GM23248 (cell line): ENCODE data around the gene PAPPA2. TPM values are rescaled to one million over a fixed set of nuclear protein-coding genes. Genes with fewer than 3 reads are reported as not detected.
"Not testable (repeated sequence)": the region's sequence is repeated elsewhere in the genome, so short reads cannot be mapped to it uniquely, and the experiment has no call there.

Experiments
- DNase-seq: peaks from one replicate; pipeline ENCODE4 v3.0.0-alpha.2; 2015
- H2AFZ ChIP-seq: fragments of 200-600 bp; sonication (generic); 2 replicates; pipeline ENCODE4 v1.6.1; 2016; ENCODE audit warnings: antibody characterized with exemption
- H3F3A ChIP-seq: fragments of 200-600 bp; sonication (generic); 2 replicates; pipeline ENCODE4 v1.6.1; 2016; ENCODE audit warnings: mild to moderate bottlenecking, antibody characterized with exemption, mixed run types; ENCODE audit not compliant: insufficient read depth
- H3K27ac ChIP-seq: fragments of 200-600 bp; sonication (generic); 2 replicates; pipeline ENCODE4 v1.5.1; 2016; ENCODE audit warnings: mild to moderate bottlenecking
- H3K27me3 ChIP-seq: fragments of 200-600 bp; sonication (generic); replicated peaks from 2 replicates; pipeline ENCODE4 v1.6.1; 2016; ENCODE audit warnings: mild to moderate bottlenecking; ENCODE audit not compliant: insufficient read depth
- H3K36me3 ChIP-seq: fragments of 200-600 bp; sonication (generic); 2 replicates; pipeline ENCODE4 v1.6.1; 2016; ENCODE audit warnings: low read depth, mild to moderate bottlenecking
- H3K4me1 ChIP-seq: fragments of 200-600 bp; sonication (generic); 2 replicates; pipeline ENCODE4 v1.6.1; 2016; ENCODE audit warnings: mild to moderate bottlenecking; ENCODE audit not compliant: insufficient read depth
- H3K4me2 ChIP-seq: fragments of 200-600 bp; sonication (generic); one replicate; pipeline ENCODE4 v1.6.1; 2016; ENCODE audit warnings: mild to moderate bottlenecking; ENCODE audit not compliant: unreplicated experiment
- H3K4me3 ChIP-seq: fragments of 200-600 bp; sonication (generic); 2 replicates; pipeline ENCODE4 v1.5.1; 2016; ENCODE audit warnings: mild to moderate bottlenecking
- H3K79me2 ChIP-seq: fragments of 200-600 bp; sonication (generic); 2 replicates; pipeline ENCODE4 v1.6.1; 2016; ENCODE audit warnings: mild to moderate bottlenecking; ENCODE audit not compliant: insufficient read depth
- H3K9ac ChIP-seq: fragments of 200-600 bp; sonication (generic); 2 replicates; pipeline ENCODE4 v1.6.1; 2016; ENCODE audit warnings: mild to moderate bottlenecking
- H3K9me2 ChIP-seq: fragments of 200-600 bp; sonication (generic); 2 replicates; pipeline ENCODE4 v1.6.1; 2016; ENCODE audit warnings: mixed run types, mild to moderate bottlenecking, moderate library complexity; ENCODE audit not compliant: insufficient read depth
- H3K9me3 ChIP-seq: fragments of 200-600 bp; sonication (generic); one replicate; pipeline ENCODE4 v1.6.1; 2017; ENCODE audit warnings: low read depth
- H4K20me1 ChIP-seq: fragments of 200-600 bp; sonication (generic); 2 replicates; pipeline ENCODE4 v1.6.0; 2016; ENCODE audit not compliant: insufficient read depth
- EZH2 ChIP-seq: fragments of 200-600 bp; sonication (generic); IDR thresholded peaks from 2 replicates; pipeline ENCODE4 v1.6.1; 2018; ENCODE audit warnings: antibody characterized with exemption, mild to moderate bottlenecking; ENCODE audit not compliant: insufficient read depth, poor library complexity, severe bottlenecking
- EZH2phosphoT487 ChIP-seq: fragments of 200-600 bp; sonication (generic); IDR thresholded peaks from 2 replicates; pipeline ENCODE4 v1.6.1; 2018; ENCODE audit warnings: antibody characterized with exemption, moderate library complexity, mild to moderate bottlenecking, low read depth; ENCODE audit not compliant: insufficient read depth
- whole genome bisulfite sequencing, 2 experiments: methylation state at CpG; one replicate each; pipeline ENCODE4 v1.1.6; 2015 to 2017; ENCODE audit warnings: low lambda C conversion rate in 2 of 2, low coverage in 1 of 2; ENCODE audit errors: missing lambda C conversion rate in 2 of 2; 5-methylcytosine and 5-hydroxymethylcytosine counted together
- in situ Hi-C: fragments of 300-500 bp; cut with MboI; formaldehyde crosslinking; loops from 2 replicates; pipeline ENCODE4 v1.15.0; 2020
- polyA plus RNA-seq: library from polyadenylated mRNA; unstranded; fragments of >200 nt; fragmentation: Nextera tagmentation; extraction: Ambion mirVana; gene quantifications from 2 replicates; pipeline ENCODE4 v1.2.1, GENCODE V29; 2016
- total RNA-seq: library from RNA; depleted of rRNA; stranded (reverse); fragments of >200 nt; shearing (Covaris generic); gene quantifications from 2 replicates; pipeline ENCODE4 v1.2.3, GENCODE V29; 2014

PAPPA2 gene
- total and polyA plus RNA-seq, 2 experiments from 2014 or later: 3.9 to 8.1 TPM

GRCh38 chr1:176559474-176559873, 96.5 kb downstream of the PAPPA2 start:
- no peaks in the 10 kb centered on the region for H3K9me3 ChIP-seq
- in situ Hi-C loops: loop anchor here (10.0 kb wide), 2 partner anchors 135 to 285 kb away; no protein-coding TSS in a partner anchor
- H3K27ac ChIP-seq: no peak overlapping the region
- H3K4me1 ChIP-seq: peaks cover 15% of the 10 kb centered on the region
- TF ChIP-seq EZH2phosphoT487 (no peak), EZH2 (no peak)
- 0 out of 2 replicates have a peak, but pooled peaks cover 17% of the 10 kb centered on the region for H3F3A ChIP-seq
- no peaks in the 10 kb centered on the region for H3K9me2 ChIP-seq
- WGBS, 2 experiments: 28 to 36% methylated on average over 4 of the region's 4 CpGs
- no peak overlapping the region for H3K4me3 ChIP-seq
- H3K4me2 ChIP-seq: no peak overlapping the region
- H3K79me2 ChIP-seq: no peaks in the 10 kb centered on the region
- no peak overlapping the region for H3K9ac ChIP-seq
- H4K20me1 ChIP-seq: no peaks in the 10 kb centered on the region
- no peaks in the 10 kb centered on the region for H3K36me3 ChIP-seq
- peaks cover 14% of the 10 kb centered on the region for H3K27me3 ChIP-seq
- H2AFZ ChIP-seq: no peak overlapping the region
- no peak for DNase-seq

DNA sequence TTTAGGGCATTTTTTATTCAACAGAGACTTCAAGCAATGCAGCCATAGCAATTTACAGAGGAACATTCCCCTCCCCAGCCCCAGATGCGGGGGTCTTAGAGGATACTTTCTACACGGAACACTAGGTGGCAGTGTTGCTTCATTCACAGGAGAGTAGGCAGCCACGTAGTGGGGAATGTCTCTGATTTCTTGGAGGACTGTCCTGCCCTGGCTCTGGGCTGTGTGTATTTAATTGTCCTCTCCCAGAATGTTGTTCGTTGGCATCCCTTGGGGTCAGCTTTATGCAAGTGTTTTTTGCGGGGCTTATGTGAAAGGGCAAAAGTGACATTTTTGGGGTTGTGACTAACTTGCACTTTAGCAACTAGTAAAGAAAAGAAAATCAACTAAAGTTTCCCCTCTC, 96.9 kb downstream of the PAPPA2 start:
- TF ChIP-seq EZH2: no peak
- TF ChIP-seq EZH2phosphoT487: no peak
- H4K20me1 ChIP-seq: no peaks in the 10 kb centered on the region
- in situ Hi-C loops: loop anchor here (10.0 kb wide), 2 partner anchors 135 to 285 kb away; no protein-coding TSS in a partner anchor
- WGBS, 2 experiments: 0 to 1% methylated on average over 5 of the region's 5 CpGs
- peak overlapping the region; percentile 16; the same call in 1 of the 2 replicates for H3K27ac ChIP-seq
- H2AFZ ChIP-seq: peak overlapping the region; percentile 23; the same call in 1 of the 2 replicates
- H3K4me2 ChIP-seq: peak overlapping the region; percentile 57
- H3K4me1 ChIP-seq: peaks cover 15% of the 10 kb centered on the region
- no peaks in the 10 kb centered on the region for H3K9me2 ChIP-seq
- DNase-seq: peak; percentile 86
- H3K79me2 ChIP-seq: no peaks in the 10 kb centered on the region
- H3F3A ChIP-seq: 0 out of 2 replicates have a peak, but pooled peaks cover 17% of the 10 kb centered on the region
- H3K9ac ChIP-seq: no peak overlapping the region
- peaks cover 10% of the 10 kb centered on the region for H3K27me3 ChIP-seq
- H3K9me3 ChIP-seq: no peaks in the 10 kb centered on the region
- H3K36me3 ChIP-seq: no peaks in the 10 kb centered on the region
- H3K4me3 ChIP-seq: 0 out of 2 replicates have a peak overlapping the region, but pooled peaks have one; percentile 25

GRCh38 chr1:176560681-176561080, 97.7 kb downstream of the PAPPA2 start:
- Histone ChIP-seq H3K79me2 (no peaks in the 10 kb centered on the region), H3K36me3 (no peaks in the 10 kb centered on the region), H2AFZ (no peak overlapping the region), H3K27me3 (peaks cover 2% of the 10 kb centered on the region), H3K4me1 (peaks cover 22% of the 10 kb centered on the region), H3K4me2 (peak overlapping the region; percentile 57), H3K9me2 (no peaks in the 10 kb centered on the region), H4K20me1 (no peaks in the 10 kb centered on the region), H3K9ac (no peak overlapping the region), H3K4me3 (no peak overlapping the region), H3F3A (0 out of 2 replicates have a peak, but pooled peaks cover 17% of the 10 kb centered on the region), H3K9me3 (no peaks in the 10 kb centered on the region), H3K27ac (peak overlapping the region; percentile 16; the same call in 1 of the 2 replicates)
- 28% methylated on average over 4 of the region's 4 CpGs for WGBS, 2 experiments
- in situ Hi-C loops: no loop called here
- DNase-seq: peak; percentile 89
- TF ChIP-seq EZH2 (no peak), EZH2phosphoT487 (no peak)

- H3K27ac ChIP-seq, DNase-seq, H3K9ac ChIP-seq, H2AFZ ChIP-seq, H3K4me2 ChIP-seq, H4K20me1 ChIP-seq, H3K9me2 ChIP-seq, H3K9me3 ChIP-seq, H3K27me3 ChIP-seq, H3K36me3 ChIP-seq, H3K4me3 ChIP-seq, H3K79me2 ChIP-seq, in situ Hi-C loops: not testable (repeated sequence)
- WGBS, 2 experiments: 95 to 98% methylated on average over 7 of the region's 7 CpGs
- H3K4me1 ChIP-seq: peaks cover 33% of the 10 kb centered on the region
- H3F3A ChIP-seq: peaks cover 28% of the 10 kb centered on the region
Observed at GRCh38 chr1:176561761-176562160, 98.8 kb downstream of the PAPPA2 start.
